ENCODE data around the gene NASP. TPM values are rescaled to one million over a fixed set of nuclear protein-coding genes. Genes with fewer than 3 reads are reported as not detected.

Gene NASP
- total RNA-seq, 1 experiment from 2014 or later = 120 TPM

DNA sequence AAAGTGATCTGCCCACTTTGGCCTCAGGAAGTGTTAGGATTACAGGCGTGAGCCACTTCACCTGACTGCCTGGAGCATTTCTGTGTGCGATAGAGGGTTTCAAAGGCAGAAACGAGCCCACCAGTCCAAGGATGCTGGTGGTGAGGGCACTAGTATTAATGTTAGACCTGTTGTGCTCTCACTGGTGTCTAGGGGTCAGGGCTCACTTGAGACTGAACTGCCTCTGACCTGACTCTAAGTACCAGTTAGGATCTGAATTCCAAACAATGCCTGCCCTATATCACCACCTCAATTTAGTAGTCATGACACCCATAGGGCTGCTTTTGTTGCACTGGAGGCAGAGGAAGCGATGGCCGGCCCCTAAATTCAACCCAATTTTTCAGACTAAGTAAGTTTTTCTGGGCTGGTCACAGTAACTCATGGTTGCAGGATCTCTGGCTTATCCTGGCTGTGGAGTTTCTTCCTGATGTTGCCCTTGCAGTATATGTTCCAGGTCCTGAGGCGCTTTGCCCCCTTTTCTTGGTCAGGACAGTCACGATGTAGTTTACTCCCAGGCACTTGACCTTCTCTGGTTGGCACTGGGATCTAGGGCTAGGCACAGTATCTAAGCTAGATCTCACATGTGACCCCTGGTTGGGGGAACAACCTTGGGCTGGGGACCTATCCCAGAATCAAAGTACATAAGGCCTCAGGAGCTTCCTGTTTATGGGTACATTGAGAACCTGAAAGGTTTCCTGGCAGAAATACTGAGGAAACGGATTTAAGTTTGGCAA is 35.5 kb downstream of the NASP start:
- DNase-seq (ENCODE audit: low read depth) = no peak

DNA sequence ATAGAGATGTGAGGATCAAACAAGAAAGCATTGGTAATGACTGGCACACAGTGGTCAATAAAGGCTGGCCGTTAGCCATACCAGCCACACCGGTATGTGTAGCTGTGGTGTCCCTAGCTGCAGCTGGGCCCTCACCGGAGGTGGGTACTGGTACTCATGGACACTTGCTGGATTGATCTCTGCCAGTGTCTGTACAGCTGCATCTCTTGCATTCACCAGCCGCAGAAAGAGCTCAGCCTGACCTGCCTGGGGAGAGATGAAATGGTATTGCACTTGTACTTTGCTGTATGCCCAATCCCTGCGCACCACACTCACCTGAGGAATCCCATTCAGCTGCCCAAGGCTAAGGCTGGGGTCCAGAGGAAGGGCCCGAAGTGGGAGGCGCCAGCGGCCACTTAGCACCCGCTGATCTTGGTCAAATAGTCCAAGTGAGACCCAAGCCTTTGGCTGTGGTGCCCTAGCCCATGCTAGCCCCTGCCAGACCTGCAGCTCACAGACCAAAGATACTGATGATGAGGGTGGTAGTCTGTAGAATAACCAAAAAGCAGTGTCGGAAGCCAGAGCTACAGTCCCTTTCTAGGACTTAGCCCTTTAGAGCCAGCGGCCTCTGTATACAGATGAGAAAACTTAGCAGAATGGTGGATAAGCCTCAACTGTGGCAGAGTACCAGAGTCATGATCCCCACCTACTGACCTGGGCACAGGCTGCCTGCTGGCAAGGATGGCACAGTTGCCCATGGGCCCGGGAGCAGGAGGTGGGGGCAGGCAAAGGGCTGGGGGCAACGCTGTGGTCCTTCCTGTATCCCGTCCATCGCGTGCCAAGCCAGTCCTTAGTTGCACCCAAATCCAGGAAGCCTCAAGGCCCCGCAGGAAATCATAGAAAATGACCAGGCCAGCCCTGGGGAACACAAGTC is 37.0 kb downstream of the NASP start:
- no peak for DNase-seq (ENCODE audit: low read depth)

DNA sequence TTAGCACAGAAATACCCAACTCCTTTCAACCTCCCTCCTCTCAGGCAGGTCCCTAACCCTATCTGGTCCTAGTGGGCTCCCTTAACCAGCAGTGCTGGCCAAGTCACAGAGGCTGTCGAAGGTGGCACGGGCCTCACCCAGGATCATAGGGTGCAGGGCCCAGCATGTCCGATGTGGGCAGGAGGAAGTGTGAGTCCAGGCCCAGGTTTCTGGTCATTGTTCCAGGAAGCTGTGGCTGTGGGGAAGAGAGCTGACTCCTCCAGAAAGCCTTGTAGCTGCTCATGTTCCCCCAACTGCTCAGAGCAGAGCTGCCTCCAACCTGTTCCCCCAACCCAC is 37.6 kb downstream of the NASP start:
- no peak for DNase-seq (ENCODE audit: low read depth)

DNA sequence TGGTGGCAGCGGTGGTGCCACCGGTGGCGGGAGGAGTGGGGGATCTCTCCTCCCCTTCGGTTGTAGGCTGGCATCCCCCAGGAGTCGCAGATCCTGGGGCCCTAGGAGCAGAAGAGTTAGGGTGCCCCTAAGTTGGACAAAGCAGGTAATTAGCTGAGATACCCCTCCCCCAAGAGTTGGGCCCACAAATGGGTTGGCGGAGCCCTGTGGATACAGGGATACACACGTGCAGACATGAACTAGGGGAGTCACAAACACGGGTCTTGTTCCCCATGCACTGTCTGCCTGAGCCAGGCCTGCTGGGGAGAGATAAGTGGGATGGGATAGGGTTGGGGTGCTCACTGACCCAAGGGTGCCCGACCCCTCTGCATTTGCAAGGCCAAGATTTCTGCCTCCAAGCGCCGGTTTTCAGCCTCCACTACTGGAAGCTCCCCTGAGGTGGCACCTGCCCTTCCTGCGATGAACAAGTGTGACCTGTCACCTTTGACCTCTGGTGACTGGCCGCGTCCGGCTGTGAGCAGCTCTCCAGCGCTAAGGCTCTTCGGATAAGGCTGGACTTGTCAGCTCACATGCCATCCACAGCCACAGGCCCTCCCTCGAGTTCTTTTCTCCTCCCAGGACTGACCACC is 38.2 kb downstream of the NASP start:
- DNase-seq (ENCODE audit: low read depth) = no peak

DNA sequence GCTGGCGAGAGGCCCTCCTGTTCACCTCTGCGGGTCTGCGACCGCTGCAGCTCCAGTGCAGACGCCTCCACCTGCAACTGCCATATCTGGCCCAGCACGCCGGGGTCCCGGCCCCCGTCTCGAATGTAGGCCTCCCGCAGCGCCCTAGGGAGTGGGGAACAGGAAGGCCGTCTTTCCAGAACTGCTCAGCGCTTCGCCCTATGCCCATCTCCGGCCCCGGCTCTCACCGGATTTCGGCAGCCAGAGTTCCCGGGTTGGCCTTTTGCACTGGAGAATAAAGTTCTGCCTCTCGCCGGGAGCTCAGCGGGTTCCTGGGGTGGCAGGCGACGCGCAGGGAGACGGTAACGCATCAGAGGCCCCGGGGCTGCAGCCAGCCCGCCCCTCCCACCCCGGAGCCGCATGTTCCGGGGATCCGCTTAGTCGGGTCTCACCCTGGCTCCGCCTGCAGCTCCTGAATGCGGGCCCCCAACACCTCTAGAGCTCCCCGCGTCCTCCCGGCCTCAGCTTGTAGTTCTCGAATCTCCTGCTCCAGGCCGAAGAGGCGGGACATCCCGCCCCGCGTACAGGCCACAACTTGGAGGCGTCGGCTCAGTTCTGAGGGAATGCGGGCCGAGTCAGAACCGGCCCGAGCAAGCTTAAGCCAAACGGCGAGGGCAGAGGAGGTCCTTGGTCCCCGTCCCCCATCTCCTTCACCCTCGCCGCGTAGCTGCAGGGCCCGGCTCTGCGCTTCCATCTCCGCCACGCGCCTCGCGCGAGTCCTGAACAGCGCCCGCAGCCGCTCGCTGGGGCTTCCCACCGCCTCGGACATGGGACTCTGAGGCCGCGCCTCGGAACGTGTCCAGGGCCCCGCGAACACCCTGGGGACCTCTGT is 38.9 kb downstream of the NASP start:
- DNase-seq (ENCODE audit: low read depth) = no peak

DNA sequence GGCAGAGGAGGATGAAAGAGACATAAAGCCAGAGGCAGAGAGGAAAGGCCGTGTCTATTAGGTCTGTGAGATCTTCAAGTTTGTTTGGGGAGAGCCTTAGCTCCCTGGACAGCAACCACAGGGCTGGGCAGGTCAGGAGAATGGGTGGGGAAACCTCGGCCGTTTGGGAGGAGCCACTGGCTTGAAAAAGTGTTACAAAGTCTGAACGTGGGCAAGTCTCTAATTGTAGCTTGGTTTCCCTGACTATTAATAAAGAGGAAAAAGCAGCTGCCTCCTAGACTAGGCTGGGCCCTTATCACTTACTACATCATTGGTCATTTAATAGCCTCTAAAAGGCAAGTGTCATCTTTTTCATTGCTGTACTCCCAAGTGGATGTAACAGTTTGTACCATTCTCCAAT is 40.1 kb downstream of the NASP start, which contains the start of gene CCDC17:
Gene CCDC17 (minus strand): TSS at position 83 of the 400 bp plus-strand sequence. CDS start 145 bp downstream, outside the sequence.
- no peak for DNase-seq (ENCODE audit: low read depth)

DNA sequence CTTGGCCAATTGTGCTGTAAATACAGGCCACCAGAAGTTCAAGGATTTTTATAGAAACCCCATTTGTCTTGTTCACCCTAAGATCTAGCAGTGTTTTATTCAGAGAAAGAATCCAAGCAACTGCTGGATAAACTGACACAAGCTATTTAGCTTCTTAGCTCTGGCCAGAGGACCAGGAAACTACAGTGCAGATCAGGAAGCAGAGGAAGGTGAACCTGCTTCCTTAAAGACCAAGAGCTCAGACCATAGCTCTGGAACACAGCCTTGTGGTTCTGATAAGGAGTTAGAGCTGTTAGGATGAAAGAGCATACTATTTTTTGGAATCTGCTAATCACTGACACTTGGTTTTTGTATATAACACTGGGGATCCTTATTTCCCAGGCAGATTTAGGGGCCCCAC is 45.2 kb downstream of the NASP start:
- DNase-seq (ENCODE audit: low read depth) = no peak

DNA sequence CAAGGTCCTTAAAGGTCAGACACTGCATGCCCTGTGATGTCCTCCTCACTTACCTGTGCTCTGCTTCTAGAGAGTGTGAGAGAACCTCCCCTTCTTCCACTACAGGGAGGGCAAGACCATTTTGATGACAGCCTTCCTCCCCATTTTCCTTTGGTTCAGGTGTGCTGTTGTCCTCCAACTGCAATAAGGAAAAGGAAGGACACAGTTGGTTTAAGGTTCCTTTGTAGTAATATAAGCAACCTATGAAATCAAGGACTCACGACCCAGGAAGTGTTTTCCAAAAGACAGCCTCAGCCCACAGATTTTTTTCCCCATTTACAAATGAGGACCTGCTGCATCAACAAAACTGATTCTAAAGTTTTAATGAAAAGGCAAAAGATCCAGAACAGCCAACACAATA is 46.6 kb downstream of the NASP start:
- DNase-seq (ENCODE audit: low read depth) = no peak

DNA sequence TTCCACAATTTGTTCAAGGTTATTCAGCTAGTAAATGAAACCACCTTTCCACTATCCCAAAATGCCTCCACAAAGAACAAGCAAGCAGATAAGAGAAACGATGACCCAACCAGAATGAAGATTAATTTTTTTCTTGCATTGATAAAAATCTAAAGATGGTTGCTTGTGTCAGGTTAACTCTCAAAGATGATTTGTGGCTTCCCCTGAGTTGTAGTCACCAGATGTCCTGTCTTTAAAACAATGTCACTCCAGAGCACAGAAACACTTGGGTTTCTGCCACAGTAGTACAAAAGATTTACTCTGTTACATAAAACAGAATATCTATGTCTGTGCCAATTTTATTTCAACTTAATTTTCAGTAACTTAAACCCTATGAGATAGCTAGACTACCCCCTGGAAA is 51.4 kb downstream of the NASP start:
- no peak for DNase-seq (ENCODE audit: low read depth)

DNA sequence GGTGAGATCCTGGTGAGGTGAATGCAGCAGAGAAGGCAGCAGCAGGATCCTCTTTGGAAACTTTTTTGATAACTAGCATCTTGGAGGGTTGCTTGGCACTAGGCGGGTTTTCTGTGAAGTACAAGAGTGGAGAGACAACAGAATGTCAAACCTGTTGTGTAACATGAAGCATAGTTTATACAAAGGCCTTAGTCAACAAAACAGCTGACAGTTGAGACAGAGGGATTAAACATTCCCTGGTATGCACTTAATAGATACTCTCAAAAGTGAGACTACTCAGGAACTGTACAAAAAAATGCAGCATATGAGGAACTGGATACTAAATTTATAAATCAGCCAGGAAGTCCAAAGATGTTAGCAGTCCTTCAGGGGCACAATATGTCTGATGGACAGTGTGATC is 56.5 kb downstream of the NASP start:
- no peak for DNase-seq (ENCODE audit: low read depth)

DNA sequence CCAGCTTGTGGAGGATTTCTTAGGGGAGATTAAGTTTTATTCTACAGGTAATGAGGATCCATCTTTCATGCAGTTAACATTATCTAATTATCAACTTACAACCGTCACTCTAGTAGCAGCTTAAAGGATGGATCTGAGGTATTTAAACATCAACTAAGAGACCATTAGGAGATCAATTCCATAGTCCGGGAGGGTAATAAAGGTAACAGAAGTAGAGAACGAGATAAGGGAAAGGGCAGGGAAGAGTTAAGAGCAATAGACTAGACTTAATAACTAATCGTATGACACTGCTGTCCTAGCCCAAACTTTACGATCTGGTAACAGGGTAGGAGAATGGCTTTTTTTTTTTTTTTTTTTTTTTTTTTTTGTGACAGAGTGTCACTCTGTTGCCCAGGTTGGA is 59.5 kb downstream of the NASP start:
- no peak for DNase-seq (ENCODE audit: low read depth)

DNA sequence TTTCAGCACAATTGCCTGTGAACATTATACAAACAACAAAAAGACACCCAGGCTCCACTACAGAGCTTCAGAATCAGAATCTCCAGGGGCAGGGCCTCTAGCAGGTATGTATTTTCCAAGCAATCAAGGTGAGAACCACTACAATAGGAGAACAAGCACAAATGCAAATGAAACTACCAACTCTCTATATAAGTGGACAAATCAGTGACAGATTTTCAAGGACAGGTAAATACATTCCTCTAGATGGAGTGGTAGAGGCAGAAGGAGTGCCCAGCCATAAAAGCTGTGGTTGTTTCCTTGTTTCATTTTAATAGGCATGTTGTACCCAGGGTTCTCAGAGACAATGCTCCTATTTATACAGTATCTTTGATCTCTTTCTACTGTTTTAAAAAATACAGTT is 60.1 kb downstream of the NASP start:
- peak; percentile 38 for DNase-seq (ENCODE audit: low read depth)

DNA sequence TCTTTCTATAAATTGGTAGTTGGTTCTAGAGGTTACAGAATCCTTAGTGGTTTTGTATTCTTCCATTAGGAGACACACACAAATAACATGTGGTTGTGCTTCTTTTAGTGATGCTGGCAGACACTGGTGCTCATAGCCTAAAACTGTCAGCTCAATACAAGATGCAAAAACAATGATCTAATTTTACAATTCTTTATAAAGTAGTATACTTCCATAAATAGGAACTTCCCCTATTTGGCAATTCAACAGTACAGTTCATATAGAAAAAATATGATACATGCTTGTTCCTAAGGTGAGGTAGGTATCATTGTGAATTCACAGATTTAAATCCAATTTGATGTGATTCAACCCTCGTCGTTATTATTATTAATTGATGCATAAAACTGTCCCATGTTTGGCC is 60.8 kb downstream of the NASP start:
- no peak for DNase-seq (ENCODE audit: low read depth)

DNA sequence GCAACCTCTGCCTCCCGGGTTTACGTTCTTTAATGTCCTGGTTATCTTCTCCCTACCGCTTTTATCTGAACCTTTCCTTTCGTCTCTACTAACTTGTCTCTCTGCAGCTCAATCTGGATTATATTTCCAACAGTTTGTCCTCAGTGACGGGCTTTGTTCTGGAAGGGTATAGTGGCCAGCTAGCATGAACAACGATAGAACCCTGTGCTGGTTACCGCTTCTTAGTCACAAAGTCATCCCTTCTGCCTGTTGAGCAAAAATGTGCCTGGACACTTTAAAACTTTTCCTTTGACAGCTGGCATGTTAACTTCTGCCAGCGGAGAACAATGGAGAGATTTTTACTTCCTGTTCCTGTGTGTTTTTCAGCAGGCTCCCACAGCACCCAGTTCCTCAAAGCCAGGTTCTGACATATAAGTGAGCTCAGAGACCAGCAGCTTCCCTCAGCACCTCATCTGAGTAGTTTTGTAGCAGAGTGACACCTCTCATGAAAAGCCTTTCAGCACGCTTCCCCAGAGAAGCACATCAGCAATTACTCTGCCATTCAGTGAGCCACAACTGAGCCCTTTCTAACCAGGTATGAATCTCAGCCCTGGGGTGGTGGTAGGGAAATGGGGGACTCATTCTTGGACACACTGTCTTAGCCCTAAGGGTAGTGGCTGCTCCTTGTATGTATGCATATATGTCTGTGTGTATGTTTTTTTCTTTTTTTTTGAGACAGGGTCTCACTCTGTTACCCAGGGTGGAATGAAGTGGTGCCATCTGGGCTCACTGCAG is 63.6 kb downstream of the NASP start:
- no peak for DNase-seq (ENCODE audit: low read depth)

DNA sequence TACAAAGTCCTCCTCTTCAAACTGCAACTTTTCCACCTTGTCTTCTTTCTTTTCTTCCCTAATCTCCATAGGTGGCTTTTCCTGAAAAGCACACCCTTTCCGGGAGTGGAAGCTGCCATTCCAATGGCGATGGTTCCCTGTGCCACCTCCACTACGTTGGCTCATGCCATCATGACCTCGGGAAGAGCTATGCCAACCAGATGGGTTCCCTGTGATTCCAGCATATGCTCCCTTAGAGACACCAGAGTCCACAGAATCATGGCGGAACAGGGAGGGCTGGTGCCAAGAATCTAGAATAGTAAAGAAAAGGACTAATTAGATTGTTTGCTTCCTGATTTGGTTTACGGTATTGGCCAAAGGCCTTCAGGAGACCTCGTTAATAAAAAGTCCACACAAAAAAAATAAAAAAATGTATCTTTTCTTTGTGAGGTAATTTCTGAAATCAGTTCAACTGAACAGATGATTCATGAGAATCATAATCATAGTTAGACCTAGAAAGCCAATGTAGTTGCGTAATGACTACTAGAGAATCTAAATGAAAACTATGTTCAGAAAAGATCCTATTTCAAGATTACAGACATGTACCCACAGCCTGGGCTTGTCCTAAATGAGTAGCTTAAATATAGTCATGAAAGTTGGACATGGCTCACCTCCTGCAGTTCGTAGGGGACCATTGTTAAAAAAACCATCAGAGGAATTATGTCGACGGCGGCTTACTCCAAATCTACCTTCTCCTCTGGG is 70.9 kb downstream of the NASP start:
- no peak for DNase-seq (ENCODE audit: low read depth)

DNA sequence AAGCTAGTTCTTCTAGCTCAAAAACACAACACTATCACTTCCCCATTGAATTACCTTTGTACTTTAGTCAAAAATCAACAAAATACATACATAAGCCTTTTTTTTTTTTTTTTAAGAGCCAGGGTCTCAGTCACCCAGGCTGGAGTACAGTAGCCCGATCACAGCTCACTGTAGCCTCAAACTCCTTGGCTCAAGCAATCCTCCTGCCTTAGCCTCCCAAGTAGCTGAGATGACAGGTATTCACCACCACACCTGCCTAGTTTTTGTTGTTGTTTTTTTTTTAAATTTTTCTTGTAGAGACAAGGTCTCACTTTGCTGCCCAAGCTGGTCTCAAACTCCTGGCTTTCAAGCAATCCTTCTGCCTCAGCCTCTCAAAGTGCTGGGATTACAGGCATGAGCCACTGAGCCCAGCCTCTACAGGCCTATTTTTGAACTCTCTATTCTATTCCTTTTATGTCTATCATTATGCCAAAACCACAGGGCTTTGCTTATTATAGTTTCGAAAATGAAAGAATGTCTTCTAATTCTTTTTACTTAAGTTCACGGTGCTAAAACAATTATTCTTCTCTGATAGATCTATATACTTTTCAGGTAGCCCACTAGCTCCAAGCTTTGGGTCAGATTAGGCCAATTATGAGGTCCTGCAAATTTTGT is 72.9 kb downstream of the NASP start:
- DNase-seq (ENCODE audit: low read depth) = no peak

DNA sequence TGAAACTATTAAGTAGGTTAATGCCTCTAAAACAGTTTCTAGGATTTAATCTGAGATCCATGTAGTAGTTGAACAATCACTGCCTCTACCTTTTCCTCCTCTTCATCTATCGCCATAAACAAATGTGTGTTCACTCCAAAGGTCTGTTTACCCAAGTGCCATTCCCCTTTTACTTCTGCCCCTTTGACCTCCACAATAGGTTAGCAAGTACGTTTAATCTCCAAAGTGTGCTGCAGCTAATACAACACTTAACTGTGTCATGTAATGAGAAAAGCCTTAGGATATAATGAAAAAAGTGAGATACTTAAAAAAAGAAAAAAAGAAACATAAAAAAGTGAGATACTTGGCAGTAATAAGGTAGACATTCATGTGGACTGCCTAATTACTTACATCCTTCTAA is 74.3 kb downstream of the NASP start:
- DNase-seq (ENCODE audit: low read depth) = no peak

DNA sequence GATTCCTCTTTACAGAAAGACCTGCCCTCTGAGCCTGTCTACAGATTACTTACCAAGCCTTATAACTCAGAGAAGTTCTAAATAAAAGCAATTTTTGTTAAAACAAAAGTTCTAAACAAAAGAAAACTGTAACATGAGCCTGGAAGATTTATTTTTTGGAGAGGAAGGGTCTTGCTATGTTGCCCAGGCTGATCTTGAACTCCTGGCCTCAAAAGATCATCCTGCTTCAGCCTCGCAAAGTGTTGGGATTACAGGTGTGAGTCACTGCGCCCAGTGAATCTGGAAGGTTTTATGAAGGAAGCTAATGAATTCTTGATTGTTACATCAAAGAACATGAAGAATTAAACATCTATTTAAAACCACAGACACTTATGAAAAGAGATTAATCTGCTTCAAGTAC is 75.4 kb downstream of the NASP start:
- no peak for DNase-seq (ENCODE audit: low read depth)

DNA sequence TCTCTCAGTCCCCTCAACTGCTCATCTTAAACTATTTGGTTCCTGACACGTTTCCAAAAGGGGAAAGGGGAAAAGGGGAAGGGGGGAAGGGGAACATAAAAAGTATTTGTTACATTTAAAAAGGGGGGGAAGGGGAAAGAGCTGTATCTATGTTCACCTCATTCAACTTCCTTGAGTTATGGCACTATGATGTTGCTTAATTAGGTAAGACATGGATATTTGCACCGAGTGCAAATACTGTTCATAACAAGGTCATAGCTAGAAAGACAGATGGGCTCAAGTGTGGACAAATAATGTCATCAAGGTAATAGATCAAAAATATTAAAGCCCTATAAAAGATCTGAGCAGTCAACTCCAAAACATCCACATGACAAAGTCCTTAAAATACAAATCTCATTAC is 76.5 kb downstream of the NASP start:
- DNase-seq (ENCODE audit: low read depth) = no peak

DNA sequence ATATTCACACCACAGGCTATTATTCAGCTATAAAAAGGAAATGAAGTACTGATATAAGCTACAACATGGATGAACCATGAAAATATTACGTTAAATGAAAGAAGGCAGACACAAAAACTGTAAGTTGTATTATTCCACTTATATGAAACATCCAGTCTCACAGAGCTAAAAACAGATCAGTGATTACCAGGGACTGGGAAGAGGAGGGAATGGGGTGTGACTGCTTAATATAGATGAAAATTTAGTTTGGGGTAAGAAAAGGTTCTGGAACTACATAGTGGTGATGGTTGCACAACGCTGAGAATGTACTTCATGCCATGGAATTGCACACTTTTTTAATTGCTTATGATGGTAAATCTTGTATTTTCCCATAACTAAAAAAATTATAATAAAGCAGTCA is 83.0 kb downstream of the NASP start:
- DNase-seq (ENCODE audit: low read depth) = no peak
